HG03103 (cell line): ENCODE results near the gene METTL16.
"Not testable (repeated sequence)": the region's sequence is repeated elsewhere in the genome, so short reads cannot be mapped to it uniquely, and the experiment has no call there.

Experiments
- ATAC-seq: cut with Tn5 transposase; IDR thresholded peaks from one replicate; pipeline ENCODE4 v1.9.1; 2021; ENCODE audit warnings: low read depth; ENCODE audit not compliant: unreplicated experiment

METTL16 gene

GRCh38 chr17:2453325-2453724 lies 58.4 kb downstream of the METTL16 start:
- ATAC-seq: no peak

- ATAC-seq: no peak
Measured at GRCh38 chr17:2452216-2452750, 59.4 kb downstream of the METTL16 start.

GRCh38 chr17:2450016-2450650 lies 61.6 kb downstream of the METTL16 start:
- no peak for ATAC-seq

- no peak for ATAC-seq
Measured at GRCh38 chr17:2449486-2449885, 62.2 kb downstream of the METTL16 start.

- not testable (repeated sequence) for ATAC-seq
Measured at GRCh38 chr17:2447479-2447878, 64.2 kb downstream of the METTL16 start.

GRCh38 chr17:2445638-2446037 lies 66.0 kb downstream of the METTL16 start:
- ATAC-seq: no peak

GRCh38 chr17:2444382-2444781 lies 67.3 kb downstream of the METTL16 start:
- no peak for ATAC-seq

- ATAC-seq: no peak
Measured at GRCh38 chr17:2442166-2442565, 69.5 kb downstream of the METTL16 start.

GRCh38 chr17:2440930-2441329 lies 70.8 kb downstream of the METTL16 start:
- ATAC-seq: no peak

GRCh38 chr17:2439997-2440396 lies 71.7 kb downstream of the METTL16 start:
- not testable (repeated sequence) for ATAC-seq

GRCh38 chr17:2438823-2439222 lies 72.9 kb downstream of the METTL16 start:
- ATAC-seq: no peak

- ATAC-seq: no peak
Measured at GRCh38 chr17:2436316-2436905, 75.3 kb downstream of the METTL16 start.

GRCh38 chr17:2435862-2436261 lies 75.8 kb downstream of the METTL16 start:
- no peak for ATAC-seq

GRCh38 chr17:2435181-2435741 lies 76.4 kb downstream of the METTL16 start:
- no peak for ATAC-seq

GRCh38 chr17:2433696-2434095 lies 78.0 kb downstream of the METTL16 start:
- ATAC-seq: no peak

- ATAC-seq: no peak
Measured at GRCh38 chr17:2427910-2428309, 83.8 kb downstream of the METTL16 start.

- no peak for ATAC-seq
Measured at GRCh38 chr17:2427215-2427614, 84.5 kb downstream of the METTL16 start.

- ATAC-seq: no peak
Measured at GRCh38 chr17:2423271-2423670, 88.4 kb downstream of the METTL16 start.

GRCh38 chr17:2421315-2422147 lies 90.2 kb downstream of the METTL16 start:
- no peak for ATAC-seq

- no peak for ATAC-seq
Measured at GRCh38 chr17:2420176-2420575, 91.5 kb downstream of the METTL16 start.

GRCh38 chr17:2419486-2419885 lies 92.2 kb downstream of the METTL16 start:
- ATAC-seq: no peak
